Measurements from ENCODE around the gene LCOR.

LCOR gene

DNA sequence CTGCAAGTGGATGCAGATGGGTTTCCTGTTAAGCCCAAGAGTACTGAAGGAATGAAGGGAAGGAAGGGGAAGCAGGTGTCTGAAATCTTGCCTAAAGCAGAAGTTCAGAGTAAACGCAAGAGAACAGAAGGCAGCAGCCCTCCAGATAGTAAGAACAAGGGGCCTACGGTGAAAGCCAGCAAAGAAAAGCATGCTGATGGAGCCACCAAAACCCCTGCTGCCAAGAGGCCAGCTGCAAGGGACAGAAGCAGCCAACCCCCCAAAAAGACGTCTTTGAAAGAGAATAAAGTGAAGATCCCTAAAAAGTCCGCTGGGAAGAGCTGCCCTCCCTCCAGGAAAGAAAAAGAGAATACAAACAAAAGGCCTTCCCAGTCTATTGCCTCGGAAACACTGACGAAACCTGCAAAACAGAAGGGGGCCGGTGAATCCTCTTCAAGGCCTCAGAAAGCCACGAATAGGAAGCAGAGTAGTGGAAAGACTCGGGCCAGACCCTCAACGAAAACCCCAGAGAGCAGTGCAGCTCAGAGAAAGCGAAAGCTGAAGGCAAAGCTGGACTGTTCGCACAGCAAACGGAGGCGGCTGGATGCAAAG, 152.5 kb downstream of the LCOR start:
- in situ Hi-C loops (cut with HindIII; ENCODE audit: low sequenced_read_pairs): loop anchor here (5.0 kb wide), 1 partner anchor 53 kb away; no protein-coding TSS in a partner anchor

DNA sequence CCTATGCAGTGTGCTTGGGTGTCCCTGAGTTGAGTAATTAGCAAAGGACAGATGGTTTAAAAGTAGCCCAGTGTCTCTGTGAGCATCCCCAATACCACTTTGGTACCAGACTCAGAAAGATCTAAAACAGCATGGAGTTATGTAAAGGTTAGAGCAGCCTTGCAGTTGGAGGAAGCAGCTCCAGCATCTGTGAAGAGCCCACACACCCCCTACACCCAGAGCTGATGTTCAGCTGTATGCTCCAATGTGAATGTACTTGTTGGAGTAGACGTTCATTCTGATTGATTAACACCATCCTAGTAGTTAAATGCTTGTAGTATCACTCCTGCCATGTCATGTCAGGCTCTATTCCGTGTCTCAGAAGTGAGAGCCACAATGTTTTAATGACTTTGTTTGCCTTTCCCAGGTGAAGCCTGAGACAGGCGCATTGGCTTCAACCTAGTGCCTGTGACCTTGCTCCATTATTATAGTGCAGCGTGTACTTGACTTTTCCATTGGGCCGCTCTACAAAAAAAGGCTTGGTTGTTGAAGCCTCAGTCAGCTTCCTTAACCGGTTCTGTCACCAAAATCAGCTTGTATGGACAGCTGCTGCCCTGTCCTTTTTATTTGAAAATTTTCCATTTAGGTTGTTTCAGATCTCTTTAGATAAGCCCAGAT, 154.2 kb downstream of the LCOR start:
- in situ Hi-C loops (cut with HindIII; ENCODE audit: low sequenced_read_pairs): no loop called here

DNA sequence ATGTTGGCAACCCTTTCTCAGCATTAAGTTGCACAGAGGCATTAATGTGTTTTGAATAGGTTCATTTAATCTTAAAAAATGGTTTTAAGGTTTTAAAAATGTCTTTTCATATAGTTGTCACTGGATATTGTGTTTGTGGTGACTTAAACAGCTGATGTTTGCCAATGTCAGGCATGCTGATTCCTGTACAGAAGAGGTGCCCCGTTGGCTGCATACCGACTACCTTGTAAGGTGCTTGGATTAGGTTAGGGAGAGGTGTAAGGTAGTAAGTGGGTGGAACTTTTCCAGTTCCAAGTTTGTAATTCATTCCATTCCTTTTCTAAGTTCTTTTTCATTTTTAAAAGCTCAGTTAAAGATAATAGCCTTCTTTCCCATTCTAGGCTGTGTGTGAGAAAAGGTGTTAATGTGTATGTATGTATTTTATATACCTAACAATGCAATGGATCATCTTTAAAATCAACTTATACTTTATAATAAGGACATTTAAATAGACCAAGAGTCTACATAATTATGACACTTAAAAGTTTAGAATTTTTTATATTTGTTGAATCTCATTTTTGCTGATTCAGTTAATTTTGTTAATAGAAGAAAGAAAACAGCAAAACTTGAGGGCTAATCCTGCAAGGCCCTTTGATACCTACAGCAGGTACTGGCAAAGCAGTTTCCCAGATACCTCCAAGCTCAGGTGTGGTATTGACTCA, 155.2 kb downstream of the LCOR start:
- in situ Hi-C loops (cut with HindIII; ENCODE audit: low sequenced_read_pairs): no loop called here

DNA sequence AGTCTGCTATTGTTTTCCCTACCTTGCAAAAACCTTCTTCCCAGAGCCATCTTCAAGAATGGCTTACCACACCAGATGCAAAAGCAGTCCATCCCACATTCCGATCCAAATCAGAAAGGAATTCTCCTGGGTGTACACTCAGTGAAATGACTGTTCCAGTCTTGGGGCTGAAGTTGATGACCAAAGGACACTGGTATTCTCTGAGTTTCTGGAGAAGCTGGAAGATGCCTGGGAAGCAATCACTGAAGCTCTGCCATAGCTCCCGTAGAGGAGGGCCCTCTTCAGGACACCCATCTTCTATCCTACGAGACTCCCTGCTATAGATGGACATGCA, 155.7 kb downstream of the LCOR start:
- in situ Hi-C loops (cut with HindIII; ENCODE audit: low sequenced_read_pairs): no loop called here

DNA sequence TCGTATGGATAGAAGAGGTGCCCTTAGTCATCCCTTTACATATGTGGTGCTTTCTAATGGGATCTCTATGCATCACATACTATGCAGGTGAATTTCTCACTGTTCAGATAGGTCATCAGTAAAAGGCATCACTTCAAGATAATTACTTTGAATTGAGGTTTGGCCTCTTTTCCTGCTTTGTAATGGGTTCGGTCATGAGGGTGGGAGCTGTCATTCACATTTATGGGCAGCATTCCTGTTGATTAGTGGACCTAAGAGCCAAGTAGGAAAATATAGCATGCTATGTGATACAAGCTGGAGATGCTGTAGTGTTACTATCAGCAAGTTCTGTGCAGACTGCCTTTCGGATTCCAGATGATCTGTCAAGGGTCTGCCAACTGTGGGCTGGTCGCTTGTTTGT, 156.3 kb downstream of the LCOR start:
- in situ Hi-C loops (cut with HindIII; ENCODE audit: low sequenced_read_pairs): no loop called here

DNA sequence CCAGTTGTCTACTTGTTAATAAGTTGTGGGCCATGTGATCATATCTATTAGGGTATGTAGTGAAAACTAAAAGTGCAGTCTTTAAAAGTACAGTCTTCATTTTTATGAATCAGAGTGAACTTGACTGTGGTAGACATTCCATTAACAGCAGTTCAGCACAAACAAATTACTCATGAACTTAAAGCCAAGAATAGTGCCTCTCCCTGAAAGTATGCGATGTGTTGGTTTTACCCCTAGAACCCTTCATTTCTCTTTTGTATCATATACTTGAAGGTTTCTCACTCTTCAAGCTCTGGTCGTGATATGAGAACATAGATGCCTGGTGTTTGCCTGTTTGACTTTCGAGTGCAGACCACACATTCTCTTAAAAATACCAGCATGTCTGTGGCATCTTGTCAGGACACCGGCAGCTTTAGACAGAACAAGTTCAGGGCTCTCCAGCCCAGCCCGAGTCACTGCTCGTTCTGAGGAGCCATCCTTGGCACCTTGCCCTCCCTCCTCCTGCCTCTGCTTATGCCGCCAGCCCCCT, 159.3 kb downstream of the LCOR start:
- in situ Hi-C loops (cut with HindIII; ENCODE audit: low sequenced_read_pairs): no loop called here

DNA sequence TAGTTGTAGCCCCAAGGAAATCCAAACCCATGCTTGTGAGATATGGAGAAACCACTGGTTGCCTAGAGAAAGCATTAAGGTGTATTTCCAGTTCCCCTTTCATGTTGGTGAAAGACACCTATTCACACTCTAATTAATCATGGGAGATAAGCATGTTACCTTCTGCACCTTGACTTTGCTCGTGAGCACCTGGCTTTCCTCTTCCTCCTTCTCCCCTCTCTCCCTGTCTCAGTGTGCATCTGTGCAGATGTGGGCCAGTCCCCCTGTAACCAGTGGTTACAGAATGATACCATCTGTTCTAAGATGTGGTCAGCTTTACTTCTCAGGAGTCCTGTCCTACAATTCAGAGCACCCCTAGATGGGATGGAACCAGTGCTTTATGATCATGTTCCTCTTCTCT, 160.6 kb downstream of the LCOR start:
- in situ Hi-C loops (cut with HindIII; ENCODE audit: low sequenced_read_pairs): no loop called here

DNA sequence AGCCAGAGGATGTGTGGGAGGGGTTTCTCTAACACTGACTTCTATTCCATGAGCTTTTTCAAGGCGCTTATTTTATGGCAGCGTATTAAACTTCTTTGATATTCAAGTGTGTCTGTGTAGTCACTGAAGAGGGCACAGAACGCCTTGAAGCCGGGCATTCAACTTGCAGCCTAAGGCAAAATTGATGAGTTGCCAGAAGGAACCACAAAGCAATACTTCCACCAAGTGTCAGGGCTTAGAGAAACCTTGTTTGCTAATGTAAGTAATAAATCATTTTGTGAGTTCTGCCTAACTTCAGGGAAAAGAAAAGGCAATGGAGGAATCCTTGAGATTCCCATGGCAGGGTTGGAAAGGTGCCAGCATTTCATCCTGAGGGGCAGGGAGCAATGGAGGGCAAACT, 163.8 kb downstream of the LCOR start:
- in situ Hi-C loops (cut with HindIII; ENCODE audit: low sequenced_read_pairs): no loop called here

DNA sequence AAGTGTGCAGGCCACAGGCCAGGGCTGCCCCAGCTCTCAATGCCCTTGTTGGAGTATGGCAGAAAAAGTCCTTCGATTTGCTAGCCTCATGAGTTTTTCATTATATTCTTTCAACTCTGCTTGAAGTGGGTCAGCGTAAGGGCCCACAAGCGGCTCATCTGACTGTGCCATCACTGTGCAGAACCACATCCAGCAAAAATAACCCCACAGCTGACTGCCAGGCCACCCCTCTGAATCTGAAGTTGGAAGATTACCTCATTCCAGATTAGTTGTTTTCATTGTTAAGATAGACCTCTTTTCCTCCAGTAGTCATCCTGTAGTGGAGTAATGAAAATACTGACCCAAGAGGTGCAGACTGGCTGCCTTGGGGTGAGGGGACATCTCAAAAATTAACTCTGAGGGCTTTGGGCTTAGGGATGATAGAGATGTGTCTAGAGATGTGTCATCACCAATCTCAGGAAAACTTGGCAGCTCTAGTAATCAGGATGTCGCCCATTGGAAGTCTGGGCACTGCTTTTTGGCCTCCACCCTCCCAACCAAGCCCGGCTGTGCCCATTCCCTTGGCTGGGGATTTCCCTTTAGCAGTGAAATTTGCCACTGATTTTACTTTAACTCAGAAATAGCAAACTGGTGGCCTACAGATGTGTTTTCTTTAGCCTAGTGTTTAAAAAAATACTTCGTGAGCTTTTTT, 164.3 kb downstream of the LCOR start:
- in situ Hi-C loops (cut with HindIII; ENCODE audit: low sequenced_read_pairs): no loop called here

DNA sequence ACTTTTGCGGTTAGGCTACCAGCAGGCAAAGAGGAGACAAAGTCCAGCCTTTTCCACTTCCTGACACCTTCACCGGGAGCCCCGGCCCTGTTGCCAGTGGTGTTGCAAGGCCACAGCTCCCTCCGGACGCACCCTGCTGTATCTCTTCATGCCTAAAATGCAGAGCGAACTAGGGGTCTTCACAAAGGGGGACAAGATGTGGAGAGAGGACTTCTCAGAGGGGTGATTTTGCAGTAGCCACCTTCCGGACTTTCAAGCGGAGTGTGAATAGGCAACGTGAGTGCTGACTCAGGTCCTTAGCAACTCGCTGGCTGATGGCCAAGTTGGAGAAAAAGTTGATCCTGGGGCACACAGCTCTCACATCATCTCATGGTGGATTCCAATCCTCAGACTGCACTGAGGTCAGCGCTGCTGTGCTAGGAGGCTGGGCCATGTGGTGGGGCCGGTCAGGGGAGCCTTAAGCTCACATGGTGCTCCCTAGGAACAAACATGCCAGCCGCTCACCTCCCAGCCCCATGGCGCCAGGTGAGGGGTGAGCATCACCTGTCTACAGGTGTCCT, 166.3 kb downstream of the LCOR start:
- in situ Hi-C loops (cut with HindIII; ENCODE audit: low sequenced_read_pairs): no loop called here

DNA sequence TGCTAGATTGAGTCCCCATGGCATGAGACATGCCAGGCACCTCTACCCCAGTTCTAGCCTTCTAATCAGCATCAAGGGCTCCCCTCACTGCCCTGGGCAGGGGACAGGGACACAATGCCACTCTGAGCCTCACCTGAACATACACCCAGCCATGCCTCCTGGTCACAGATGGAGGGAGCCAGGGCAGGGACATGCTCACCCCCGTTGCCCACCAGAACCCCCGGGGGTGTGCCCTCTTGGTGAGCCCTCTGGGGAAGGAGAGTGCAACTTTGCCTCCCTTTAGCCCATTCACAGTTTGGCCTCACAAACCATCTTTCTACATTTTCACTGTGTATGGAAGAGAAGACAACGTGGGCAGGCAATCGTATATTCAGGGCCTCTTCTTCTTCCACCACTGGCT, 167.2 kb downstream of the LCOR start:
- in situ Hi-C loops (cut with HindIII; ENCODE audit: low sequenced_read_pairs): no loop called here

DNA sequence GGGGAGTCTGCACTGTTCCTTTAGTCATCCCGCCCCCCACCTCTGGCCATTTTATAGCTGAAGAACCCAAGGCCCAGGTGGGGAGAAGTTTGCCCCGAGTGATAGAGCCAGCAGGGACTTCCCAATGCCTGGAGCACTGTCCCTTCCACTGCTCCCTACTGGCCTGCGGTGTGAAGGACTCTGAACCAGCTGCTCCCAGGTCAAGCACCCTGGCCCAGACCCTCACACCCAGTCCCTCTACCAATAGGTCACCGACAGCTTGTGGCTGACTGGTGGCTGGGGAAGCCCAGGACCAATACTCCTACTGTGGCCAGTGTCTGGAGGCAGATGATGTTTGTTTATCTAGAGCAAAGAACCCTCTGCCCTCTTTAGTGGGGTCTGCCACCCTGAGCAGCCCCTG, 167.9 kb downstream of the LCOR start:
- in situ Hi-C loops (cut with HindIII; ENCODE audit: low sequenced_read_pairs): no loop called here

DNA sequence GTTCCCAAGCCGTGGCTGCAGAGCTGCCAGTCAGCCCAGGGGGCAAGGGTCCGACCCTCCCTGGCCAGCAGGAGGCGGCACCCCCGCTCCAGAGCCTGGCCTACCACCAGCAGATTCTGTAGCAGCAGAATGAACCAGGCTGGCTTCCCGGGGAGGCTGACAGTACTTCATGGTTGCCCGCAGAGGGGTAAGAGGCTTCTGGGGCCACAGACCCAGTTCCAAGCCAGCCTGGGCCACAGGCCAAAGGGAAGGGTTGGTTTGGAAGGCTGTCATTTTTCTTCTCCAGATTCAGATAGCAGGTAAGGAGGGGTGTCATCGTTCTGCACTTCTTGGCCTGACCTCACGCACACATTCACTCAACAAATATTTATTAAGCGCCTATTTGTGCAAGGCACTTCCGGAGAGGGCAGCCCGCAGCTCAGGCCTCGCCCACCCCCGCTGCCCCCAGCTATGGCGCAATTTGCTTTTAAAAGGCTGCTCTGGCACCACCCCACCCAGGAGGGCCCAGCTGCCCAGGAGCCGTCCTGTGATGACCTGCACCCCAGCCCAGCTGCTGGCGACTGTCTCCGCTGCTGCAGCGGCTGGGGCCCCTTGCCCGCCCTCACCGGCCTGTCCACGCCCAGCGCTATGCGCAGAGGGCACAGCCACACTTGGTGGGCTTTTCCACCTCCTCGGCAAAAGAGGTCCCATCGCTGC, 168.5 kb downstream of the LCOR start:
- in situ Hi-C loops (cut with HindIII; ENCODE audit: low sequenced_read_pairs): no loop called here

DNA sequence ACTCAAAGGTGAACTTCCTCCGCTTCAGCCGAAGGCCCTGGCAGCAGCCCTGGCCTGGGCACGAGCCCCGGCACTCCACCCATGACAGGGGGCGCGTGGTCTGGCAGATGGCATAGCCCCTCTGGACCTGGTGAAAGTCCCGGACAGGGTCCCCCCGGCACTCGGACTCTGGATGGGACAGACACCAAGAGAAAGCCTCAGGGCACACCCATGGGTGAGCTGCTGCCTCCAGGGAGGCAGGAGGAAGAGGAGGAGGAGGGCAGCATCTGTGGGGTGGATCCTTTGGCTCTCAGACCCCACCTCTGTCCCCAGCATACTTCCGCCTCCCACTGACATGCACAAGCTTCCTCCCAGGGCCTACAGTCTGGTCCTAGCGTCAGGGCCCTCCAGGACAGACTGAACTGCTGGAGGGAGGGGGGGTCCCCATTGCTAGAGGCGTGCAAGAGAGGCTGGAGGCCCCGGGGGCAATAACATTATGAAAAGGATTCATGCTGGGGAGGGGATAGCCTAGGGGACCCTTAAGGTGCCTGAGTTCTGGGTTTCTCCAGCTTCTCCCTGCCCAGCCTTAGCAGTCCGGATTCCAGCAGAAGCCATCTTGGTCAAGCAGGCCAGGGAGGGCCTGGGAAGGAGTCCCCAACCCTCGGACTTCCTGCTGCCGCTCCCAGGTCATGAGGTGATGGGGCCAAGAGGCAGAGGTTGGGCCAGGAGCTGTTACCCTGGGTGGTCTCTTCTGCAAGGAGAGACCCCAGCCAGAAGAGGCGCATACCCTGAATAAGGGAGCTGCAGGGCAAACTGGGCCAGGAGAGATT, 169.3 kb downstream of the LCOR start:
- in situ Hi-C loops (cut with HindIII; ENCODE audit: low sequenced_read_pairs): no loop called here

DNA sequence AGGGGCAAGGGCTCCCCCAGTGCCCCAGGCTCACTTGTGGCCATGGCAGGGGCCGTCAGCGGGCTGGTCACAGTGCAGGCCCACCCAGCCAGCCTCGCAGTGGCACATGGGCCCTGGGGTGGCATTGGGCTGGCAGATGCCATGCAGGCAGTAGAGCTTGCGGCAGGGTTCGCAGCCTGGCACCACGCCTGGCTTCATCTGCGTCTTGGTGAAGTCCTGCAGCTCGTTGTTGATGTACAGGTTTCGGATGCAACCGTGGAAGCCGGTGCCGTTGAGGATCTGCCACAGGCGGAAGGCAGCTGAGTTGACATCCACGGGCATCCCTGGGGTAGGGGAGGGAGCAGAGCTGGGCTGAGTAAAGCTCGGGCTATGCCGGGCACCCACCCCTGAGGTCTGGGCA, 170.6 kb downstream of the LCOR start:
- in situ Hi-C loops (cut with HindIII; ENCODE audit: low sequenced_read_pairs): no loop called here

DNA sequence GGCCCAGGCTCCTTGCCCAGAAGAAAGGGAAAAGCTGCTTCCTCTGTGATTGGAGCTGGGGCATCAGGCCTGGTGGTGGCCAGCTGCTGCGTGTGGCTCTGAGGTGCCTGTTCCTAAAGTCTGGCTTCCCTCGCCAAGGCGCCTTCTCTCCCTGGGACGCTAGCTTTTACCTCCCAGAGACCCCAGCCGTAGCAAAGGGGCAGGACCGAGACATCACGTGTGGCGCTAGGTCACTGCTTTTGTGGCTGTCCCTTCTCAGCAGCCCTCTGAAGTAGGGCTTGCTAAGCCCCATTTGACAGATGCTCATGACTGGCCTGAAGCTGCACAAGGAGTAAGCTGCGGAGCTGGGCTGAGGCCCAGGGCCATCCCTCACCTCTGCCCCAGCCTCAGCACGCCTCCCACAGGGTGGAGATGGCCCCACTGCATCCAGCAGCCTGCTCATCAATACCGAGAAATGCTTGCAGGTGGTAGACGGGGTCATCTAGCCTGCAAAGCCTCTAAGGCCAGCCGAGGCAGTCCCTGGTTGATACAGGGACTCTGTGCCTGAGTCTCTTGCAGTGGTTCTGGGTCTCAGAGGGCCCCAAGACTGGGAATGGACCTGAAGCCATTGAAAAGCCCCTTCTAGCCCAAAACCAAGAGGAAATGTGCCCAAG, 171.2 kb downstream of the LCOR start:
- in situ Hi-C loops (cut with HindIII; ENCODE audit: low sequenced_read_pairs): no loop called here

DNA sequence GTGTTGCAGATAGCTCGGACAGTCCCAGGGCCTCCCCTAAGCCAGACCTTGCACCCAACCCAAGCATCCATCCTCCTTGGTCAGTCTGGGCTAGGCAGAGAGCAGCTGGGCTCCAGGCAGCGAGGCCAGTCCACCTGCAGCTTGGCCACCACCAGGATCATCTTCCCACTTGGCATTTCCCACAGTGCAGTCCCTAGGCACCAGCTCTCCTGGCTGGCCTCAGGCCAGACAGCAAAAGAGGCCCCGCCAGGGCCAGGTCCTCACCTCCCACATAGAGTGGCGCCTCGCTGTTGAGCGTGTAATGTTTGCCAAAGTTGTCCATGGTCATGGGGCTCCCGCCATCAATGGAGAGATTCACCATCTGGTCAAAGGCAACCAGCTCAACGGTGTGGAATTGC, 171.7 kb downstream of the LCOR start:
- in situ Hi-C loops (cut with HindIII; ENCODE audit: low sequenced_read_pairs): no loop called here

DNA sequence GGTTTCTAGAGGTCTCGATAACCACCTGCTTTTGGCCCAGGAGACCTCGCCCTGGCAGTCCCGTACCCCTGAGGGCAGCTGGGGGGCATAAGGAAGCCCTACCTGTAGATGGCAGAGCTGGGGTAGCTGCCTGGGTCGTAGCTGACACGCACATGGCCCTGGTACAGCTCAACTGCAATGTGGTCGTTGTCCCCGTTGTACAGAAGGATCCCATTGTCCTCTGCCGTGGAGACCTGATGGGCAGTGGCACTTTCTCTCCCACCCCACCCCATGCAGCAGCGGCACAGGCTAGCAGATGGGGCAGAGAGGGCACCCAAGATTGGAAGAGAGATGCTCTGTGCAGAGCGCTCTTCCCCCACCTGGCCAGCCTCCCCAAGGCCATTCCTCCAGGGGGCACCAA, 172.5 kb downstream of the LCOR start:
- in situ Hi-C loops (cut with HindIII; ENCODE audit: low sequenced_read_pairs): no loop called here

DNA sequence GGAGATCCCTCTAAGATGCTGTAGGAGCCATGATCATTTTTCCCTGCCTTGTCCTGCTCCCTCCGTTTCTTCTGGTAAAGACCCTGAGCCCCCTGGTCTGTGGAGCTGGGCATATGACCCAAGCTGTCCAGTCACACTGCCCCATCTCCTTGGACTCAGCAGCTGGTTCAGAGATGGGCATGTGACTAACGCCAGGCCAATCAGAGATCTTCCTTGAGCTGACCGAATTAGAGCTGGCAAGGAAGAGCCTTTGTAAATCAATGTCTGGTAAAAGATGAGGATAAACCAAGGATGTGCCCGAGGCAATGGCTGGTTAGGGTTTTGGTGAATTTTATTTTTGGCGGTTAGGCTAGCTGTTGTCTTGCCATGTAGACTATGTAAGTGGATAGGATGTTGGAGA, 173.3 kb downstream of the LCOR start:
- in situ Hi-C loops (cut with HindIII; ENCODE audit: low sequenced_read_pairs): no loop called here

DNA sequence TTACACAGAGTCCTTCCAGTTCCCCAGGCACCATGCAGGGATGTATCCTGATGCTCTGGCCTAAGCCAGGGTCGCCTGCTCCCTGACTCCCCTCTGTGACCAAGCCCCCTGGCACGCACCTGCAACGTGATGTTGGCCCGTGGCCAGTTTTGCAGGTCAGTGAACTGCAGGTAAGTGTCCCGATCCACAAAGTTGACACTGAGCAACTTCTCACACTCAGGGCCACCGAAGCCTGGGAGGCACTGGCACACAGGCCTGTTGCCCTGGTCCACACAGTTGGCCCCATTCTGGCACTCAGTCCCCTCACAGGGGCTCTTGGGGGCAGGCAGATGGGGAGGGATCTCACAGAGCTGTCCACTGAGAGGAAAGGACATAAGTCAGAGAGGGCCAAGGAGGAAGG, 174.3 kb downstream of the LCOR start:
- in situ Hi-C loops (cut with HindIII; ENCODE audit: low sequenced_read_pairs): no loop called here
